IMR-90 (cell line): ENCODE results near the gene GTSE1. TPM values are rescaled to one million over a fixed set of nuclear protein-coding genes. Genes with fewer than 3 reads are reported as not detected.

ENCODE experiments used
- ATAC-seq: fragments of 200-7000 bp; cut with Tn5 transposase; 2 replicates; pipeline ENCODE4 v1.9.1; 2020; ENCODE audit warnings: low read depth, mild to moderate bottlenecking, moderate library complexity
- BruUV-seq: library from RNA; stranded (reverse); fragments of 400-500 nt; replicated peaks from 2 replicates; lab custom pipeline; 2021; lab: Mats Ljungman, UMichigan
- CTCF ChIA-PET: fragments of 300-600 bp; formaldehyde crosslinking; extraction: SDS; loops from one replicate; lab custom pipeline; 2021; ENCODE audit warnings: antibody characterized with exemption; lab: Yijun Ruan, JAX
- POLR2A ChIA-PET: fragments of 300-600 bp; sonication (Branson Sonifier 250); formaldehyde crosslinking; loops from one replicate; lab custom pipeline; 2022; ENCODE audit warnings: antibody characterized with exemption; ENCODE audit not compliant: unreplicated experiment; lab: Charles Lee
- DNase-seq: peaks from one replicate; pipeline ENCODE4 v3.0.0; 2013
- H2AFZ ChIP-seq: replicated peaks from 2 replicates; pipeline ENCODE3; 2013; ENCODE audit warnings: low read length, mild to moderate bottlenecking; ENCODE audit not compliant: poor library complexity
- H2AK5ac ChIP-seq: 2 replicates; pipeline ENCODE4 v1.6.1; 2013; ENCODE audit warnings: low read depth, low read length, inconsistent platforms
- H2AK9ac ChIP-seq: replicated peaks from 2 replicates; pipeline ENCODE3; 2013; ENCODE audit warnings: mild to moderate bottlenecking, low read depth, low read length, moderate library complexity; ENCODE audit not compliant: poor library complexity
- H2BK120ac ChIP-seq: 2 replicates; pipeline ENCODE4 v1.6.1; 2013; ENCODE audit warnings: low read depth, low read length, inconsistent platforms
- H2BK15ac ChIP-seq: 3 replicates; pipeline ENCODE4 v1.6.1; 2013; ENCODE audit warnings: low read depth, low read length, inconsistent platforms
- H2BK20ac ChIP-seq: 2 replicates; pipeline ENCODE4 v1.6.1; 2013; ENCODE audit warnings: low read depth, mild to moderate bottlenecking, inconsistent platforms, low read length, moderate library complexity
- H2BK5ac ChIP-seq: 2 replicates; pipeline ENCODE4 v1.6.1; 2013; ENCODE audit warnings: mild to moderate bottlenecking, low read depth, low read length, inconsistent platforms; ENCODE audit not compliant: poor library complexity, severe bottlenecking
- H3K14ac ChIP-seq: replicated peaks from 2 replicates; pipeline ENCODE4 v1.6.1; 2013; ENCODE audit warnings: low read depth, low read length, inconsistent platforms
- H3K18ac ChIP-seq: 2 replicates; pipeline ENCODE4 v1.6.1; 2013; ENCODE audit warnings: low read depth, low read length, control low read depth
- H3K23ac ChIP-seq: 2 replicates; pipeline ENCODE4 v1.6.1; 2013; ENCODE audit warnings: low read depth, low read length, inconsistent platforms
- H3K27ac ChIP-seq: 2 replicates; pipeline ENCODE4 v1.5.1; 2013; ENCODE audit warnings: mild to moderate bottlenecking, control low read depth, low read length; ENCODE audit not compliant: insufficient read depth
- H3K27me3 ChIP-seq: 2 replicates; pipeline ENCODE4 v1.6.1; 2013; ENCODE audit warnings: low read length; ENCODE audit not compliant: control insufficient read depth, insufficient read depth
- H3K36me3 ChIP-seq: 2 replicates; pipeline ENCODE4 v1.6.1; 2013; ENCODE audit warnings: low read length, mixed read lengths; ENCODE audit not compliant: control insufficient read depth, insufficient read depth
- H3K4ac ChIP-seq: 2 replicates; pipeline ENCODE4 v1.6.1; 2013; ENCODE audit warnings: low read depth, low read length, inconsistent platforms
- H3K4me1 ChIP-seq: 2 replicates; pipeline ENCODE4 v1.6.1; 2013; ENCODE audit warnings: low read length, mixed read lengths; ENCODE audit not compliant: control insufficient read depth, insufficient read depth
- H3K4me2 ChIP-seq: 2 replicates; pipeline ENCODE4 v1.6.1; 2013; ENCODE audit warnings: low read depth, mild to moderate bottlenecking, control low read depth, low read length, moderate library complexity
- H3K4me3 ChIP-seq: 2 replicates; pipeline ENCODE4 v1.5.1; 2013; ENCODE audit warnings: low read depth, mild to moderate bottlenecking, control low read depth, low read length, moderate library complexity; ENCODE audit not compliant: insufficient read depth
- H3K56ac ChIP-seq: 2 replicates; pipeline ENCODE4 v1.6.1; 2013; ENCODE audit warnings: low read length, inconsistent platforms; ENCODE audit not compliant: insufficient read depth; ENCODE audit errors: extremely low read depth
- H3K79me1 ChIP-seq, 2 experiments: 2 replicates each; pipeline ENCODE4 v1.6.1; 2013; ENCODE audit warnings: low read length in 2 of 2, inconsistent platforms in 1 of 2, low read depth in 1 of 2
- H3K9ac ChIP-seq: 2 replicates; pipeline ENCODE4 v1.6.1; 2013; ENCODE audit warnings: low read depth, low read length, control low read depth
- H3K9me1 ChIP-seq: 2 replicates; pipeline ENCODE4 v1.6.1; 2013; ENCODE audit warnings: low read length, inconsistent platforms; ENCODE audit not compliant: insufficient read depth
- H3K9me3 ChIP-seq: 2 replicates; pipeline ENCODE4 v1.6.1; 2013; ENCODE audit warnings: low read length; ENCODE audit not compliant: control insufficient read depth, insufficient read depth
- H4K20me1 ChIP-seq: 2 replicates; pipeline ENCODE4 v1.6.1; 2013; ENCODE audit warnings: low read length, inconsistent platforms; ENCODE audit not compliant: insufficient read depth
- H4K5ac ChIP-seq: 2 replicates; pipeline ENCODE4 v1.6.1; 2013; ENCODE audit warnings: mild to moderate bottlenecking, low read depth, low read length, control low read depth
- H4K8ac ChIP-seq, 2 experiments: 2 replicates each; pipeline ENCODE4 v1.6.1; 2013; ENCODE audit warnings: low read depth in 2 of 2, low read length in 2 of 2, control low read depth in 1 of 2, inconsistent platforms in 1 of 2
- H4K91ac ChIP-seq: 2 replicates; pipeline ENCODE4 v1.6.1; 2013; ENCODE audit warnings: low read depth, low read length, inconsistent platforms; ENCODE audit not compliant: insufficient read depth
- BHLHE40 ChIP-seq: fragments of 150-350 bp; IDR thresholded peaks from 2 replicates; pipeline ENCODE4 v1.6.1; 2016; ENCODE audit warnings: mild to moderate bottlenecking, low read depth, low read length
- CEBPB ChIP-seq: IDR thresholded peaks from 2 replicates; pipeline ENCODE4 v1.6.1; 2012; ENCODE audit warnings: low read depth, low read length, improper control_type of control experiment
- CHD1 ChIP-seq: IDR thresholded peaks from 2 replicates; pipeline ENCODE4 v1.6.1; 2012; ENCODE audit warnings: low read depth, low read length, improper control_type of control experiment
- ELK1 ChIP-seq: fragments of 150-350 bp; IDR thresholded peaks from 2 replicates; pipeline ENCODE4 v1.6.1; 2016; ENCODE audit warnings: low read depth, mild to moderate bottlenecking, low read length, moderate library complexity, borderline replicate concordance
- MAZ ChIP-seq: IDR thresholded peaks from 2 replicates; pipeline ENCODE4 v1.6.1; 2012; ENCODE audit warnings: low read depth, mild to moderate bottlenecking, low read length, improper control_type of control experiment, moderate library complexity, borderline replicate concordance
- MXI1 ChIP-seq: IDR thresholded peaks from 2 replicates; pipeline ENCODE4 v1.6.1; 2012; ENCODE audit warnings: low read depth, mild to moderate bottlenecking, low read length, moderate library complexity, borderline replicate concordance
- RFX5 ChIP-seq: IDR thresholded peaks from 2 replicates; pipeline ENCODE4 v1.8.0; 2012; ENCODE audit warnings: low read depth, mild to moderate bottlenecking, low read length, moderate library complexity
- WGBS, 2 experiments: methylation state at CpG; one replicate each; pipeline versions ENCODE4 v1.1.5 to v1.1.7; 2013; ENCODE audit warnings: missing lambda C conversion rate in 2 of 2; ENCODE audit not compliant: insufficient read length in 1 of 2; ENCODE audit errors: extremely low coverage in 2 of 2; 5-methylcytosine and 5-hydroxymethylcytosine counted together
- dilution Hi-C: fragments of 300-500 bp; cut with HindIII; formaldehyde crosslinking; loops from one replicate; pipeline ENCODE4 v1.14.3; 2018; ENCODE audit warnings: low sequenced_read_pairs; ENCODE audit not compliant: unreplicated experiment
- in situ Hi-C: fragments of 300-500 bp; cut with MboI; formaldehyde crosslinking; loops from 3 replicates; pipeline ENCODE4 v1.14.3; 2019; ENCODE audit warnings: low sequenced_read_pairs, inconsistent platforms, mixed read lengths
- intact Hi-C: fragments of 100-400 bp; cut with micrococcal nuclease; formaldehyde crosslinking; loops from 2 replicates; pipeline ENCODE4 v1.10.0; 2022
- polyA plus RNA-seq, 3 experiments: library from polyadenylated mRNA; depleted of rRNA; stranded (reverse); fragments of >200 nt; gene quantifications; 2 replicates each; pipeline ENCODE4 v1.2.3, GENCODE V29; 2012; ENCODE audit warnings: low replicate concordance in 1 of 3
- total RNA-seq: library from RNA; depleted of rRNA; stranded (reverse); fragments of >200 nt; gene quantifications from 2 replicates; pipeline ENCODE4 v1.2.3, GENCODE V29; 2012
- TF ChIP-seq, protein P1 (sequence below): conservative IDR thresholded peaks from 2 replicates; pipeline ENCODE4 v1.5.1; 2012; ENCODE audit warnings: mild to moderate bottlenecking, low read depth, low read length, improper control_type of control experiment
- TF ChIP-seq, protein P2 (sequence below): fragments of 150-350 bp; IDR thresholded peaks from 2 replicates; pipeline ENCODE4 v1.6.1; 2017; ENCODE audit warnings: mild to moderate bottlenecking, antibody characterized with exemption, low read length, low read depth

Gene GTSE1
- total and polyA plus RNA-seq, 2 of the 4 experiments (the other 2 are of a cell fraction) = 5.9 to 17.1 TPM

DNA sequence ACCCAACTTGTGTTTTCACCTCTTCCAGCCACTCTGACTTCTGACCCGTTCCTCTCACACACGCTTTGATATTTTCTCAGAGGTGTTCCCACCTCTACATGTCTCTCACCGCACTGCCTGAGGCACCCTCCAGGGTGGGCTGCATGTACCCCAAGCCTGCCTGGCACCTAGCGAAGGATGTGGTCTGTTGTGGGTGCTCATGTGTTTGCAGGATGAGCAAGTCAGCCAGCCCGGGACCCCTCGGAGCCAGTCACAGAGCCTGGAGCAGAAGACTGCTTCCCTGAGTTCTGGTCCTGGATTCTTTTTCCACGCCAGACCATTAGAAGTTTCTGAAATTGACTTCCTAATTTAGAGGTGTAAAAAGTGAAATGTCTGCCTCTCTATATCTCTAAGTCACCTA, 3.8 kb downstream of the GTSE1 start:
- no peaks in the 10 kb centered on the region for H3K9me3 ChIP-seq
- ChIA-PET CTCF (no interaction called here), POLR2A (no interaction called here)
- no peak overlapping the region for H2AK5ac ChIP-seq
- no peak overlapping the region for H4K8ac ChIP-seq
- no peak overlapping the region for H3K56ac ChIP-seq
- no TSS peak for BruUV-seq
- in situ Hi-C loops (no loop called here), dilution Hi-C loops (no loop called here), intact Hi-C loops (no loop called here)
- ATAC-seq (no peak), DNase-seq (no peak)
- no peak overlapping the region for H3K18ac ChIP-seq
- peaks cover 23 to 62% of the 10 kb centered on the region in 2 experiments for H3K79me1 ChIP-seq
- H3K23ac ChIP-seq = no peak overlapping the region
- H2BK15ac ChIP-seq = no peak overlapping the region
- no peak overlapping the region for H3K4me2 ChIP-seq
- no CpG with 5 or more reads among the region's 7 CpGs for WGBS, 2 experiments
- no peak overlapping the region for H3K27ac ChIP-seq
- peaks cover 9% of the 10 kb centered on the region; the same call in 1 of the 2 replicates for H4K20me1 ChIP-seq
- peak overlapping the region; percentile 50 for H2AK9ac ChIP-seq
- no peak overlapping the region for H2BK120ac ChIP-seq
- no peaks in the 10 kb centered on the region for H3K27me3 ChIP-seq
- no peak overlapping the region for H3K14ac ChIP-seq
- no peak overlapping the region for H2AFZ ChIP-seq
- no peak overlapping the region for H4K5ac ChIP-seq
- H2BK5ac ChIP-seq = no peak overlapping the region
- no peak overlapping the region for H3K4ac ChIP-seq
- H3K4me1 ChIP-seq = peaks cover 14% of the 10 kb centered on the region
- TF ChIP-seq, protein P1, sequence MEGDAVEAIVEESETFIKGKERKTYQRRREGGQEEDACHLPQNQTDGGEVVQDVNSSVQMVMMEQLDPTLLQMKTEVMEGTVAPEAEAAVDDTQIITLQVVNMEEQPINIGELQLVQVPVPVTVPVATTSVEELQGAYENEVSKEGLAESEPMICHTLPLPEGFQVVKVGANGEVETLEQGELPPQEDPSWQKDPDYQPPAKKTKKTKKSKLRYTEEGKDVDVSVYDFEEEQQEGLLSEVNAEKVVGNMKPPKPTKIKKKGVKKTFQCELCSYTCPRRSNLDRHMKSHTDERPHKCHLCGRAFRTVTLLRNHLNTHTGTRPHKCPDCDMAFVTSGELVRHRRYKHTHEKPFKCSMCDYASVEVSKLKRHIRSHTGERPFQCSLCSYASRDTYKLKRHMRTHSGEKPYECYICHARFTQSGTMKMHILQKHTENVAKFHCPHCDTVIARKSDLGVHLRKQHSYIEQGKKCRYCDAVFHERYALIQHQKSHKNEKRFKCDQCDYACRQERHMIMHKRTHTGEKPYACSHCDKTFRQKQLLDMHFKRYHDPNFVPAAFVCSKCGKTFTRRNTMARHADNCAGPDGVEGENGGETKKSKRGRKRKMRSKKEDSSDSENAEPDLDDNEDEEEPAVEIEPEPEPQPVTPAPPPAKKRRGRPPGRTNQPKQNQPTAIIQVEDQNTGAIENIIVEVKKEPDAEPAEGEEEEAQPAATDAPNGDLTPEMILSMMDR = no peak
- TF ChIP-seq, protein P2, sequence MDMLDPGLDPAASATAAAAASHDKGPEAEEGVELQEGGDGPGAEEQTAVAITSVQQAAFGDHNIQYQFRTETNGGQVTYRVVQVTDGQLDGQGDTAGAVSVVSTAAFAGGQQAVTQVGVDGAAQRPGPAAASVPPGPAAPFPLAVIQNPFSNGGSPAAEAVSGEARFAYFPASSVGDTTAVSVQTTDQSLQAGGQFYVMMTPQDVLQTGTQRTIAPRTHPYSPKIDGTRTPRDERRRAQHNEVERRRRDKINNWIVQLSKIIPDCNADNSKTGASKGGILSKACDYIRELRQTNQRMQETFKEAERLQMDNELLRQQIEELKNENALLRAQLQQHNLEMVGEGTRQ = no peak
- TF ChIP-seq RFX5 (no peak), CEBPB (no peak), MXI1 (no peak), MAZ (no peak), CHD1 (no peak), BHLHE40 (no peak), ELK1 (no peak)
- no peak overlapping the region for H3K4me3 ChIP-seq
- H2BK20ac ChIP-seq = no peak overlapping the region
- peaks cover 20% of the 10 kb centered on the region for H3K9me1 ChIP-seq
- H3K36me3 ChIP-seq = no peaks in the 10 kb centered on the region
- H3K9ac ChIP-seq = no peak overlapping the region
- H4K91ac ChIP-seq = no peak overlapping the region
